GM18873 (cell line): ENCODE results near the gene KCNJ15.

Experiments used
- ATAC-seq: cut with Tn5 transposase; IDR thresholded peaks from one replicate; pipeline ENCODE4 v1.9.1; 2021; ENCODE audit warnings: mild to moderate bottlenecking, moderate library complexity, moderate number of reproducible peaks; ENCODE audit not compliant: unreplicated experiment, low FRiP score

KCNJ15 gene

GRCh38 chr21:38266732-38267131 lies 9.9 kb downstream of the KCNJ15 start:
- no peak for ATAC-seq

DNA sequence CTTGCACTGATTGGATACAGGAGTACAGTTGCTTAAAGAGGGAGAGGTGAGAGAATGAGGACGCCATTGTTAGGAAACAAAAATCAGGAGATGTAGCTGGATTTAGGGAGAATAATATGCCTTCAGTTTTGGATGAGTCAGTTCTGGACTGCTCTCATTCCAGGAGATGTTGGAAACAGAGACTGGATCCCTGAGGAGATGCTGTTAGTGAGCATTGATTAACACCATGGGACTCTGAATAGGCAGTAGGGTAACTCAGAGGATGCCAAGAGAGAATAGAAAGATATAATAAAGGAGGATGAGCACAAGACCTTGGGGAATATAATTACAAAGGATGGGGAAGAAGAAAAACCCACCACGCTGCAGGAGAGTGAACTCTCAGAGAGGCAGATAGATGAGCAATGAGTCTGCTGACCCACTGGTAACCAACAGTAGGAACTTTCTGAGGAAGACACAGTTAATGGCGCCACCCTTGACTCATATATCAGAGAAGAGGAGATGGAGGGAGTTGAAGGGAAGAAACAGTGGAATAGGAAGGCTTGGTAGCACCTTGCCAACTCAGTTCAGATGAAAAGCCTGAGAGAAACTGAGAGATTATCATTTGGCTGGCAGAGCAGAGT lies 10.5 kb downstream of the KCNJ15 start:
- no peak for ATAC-seq

- ATAC-seq: no peak
Observed at GRCh38 chr21:38267991-38268863, 11.4 kb downstream of the KCNJ15 start.

DNA sequence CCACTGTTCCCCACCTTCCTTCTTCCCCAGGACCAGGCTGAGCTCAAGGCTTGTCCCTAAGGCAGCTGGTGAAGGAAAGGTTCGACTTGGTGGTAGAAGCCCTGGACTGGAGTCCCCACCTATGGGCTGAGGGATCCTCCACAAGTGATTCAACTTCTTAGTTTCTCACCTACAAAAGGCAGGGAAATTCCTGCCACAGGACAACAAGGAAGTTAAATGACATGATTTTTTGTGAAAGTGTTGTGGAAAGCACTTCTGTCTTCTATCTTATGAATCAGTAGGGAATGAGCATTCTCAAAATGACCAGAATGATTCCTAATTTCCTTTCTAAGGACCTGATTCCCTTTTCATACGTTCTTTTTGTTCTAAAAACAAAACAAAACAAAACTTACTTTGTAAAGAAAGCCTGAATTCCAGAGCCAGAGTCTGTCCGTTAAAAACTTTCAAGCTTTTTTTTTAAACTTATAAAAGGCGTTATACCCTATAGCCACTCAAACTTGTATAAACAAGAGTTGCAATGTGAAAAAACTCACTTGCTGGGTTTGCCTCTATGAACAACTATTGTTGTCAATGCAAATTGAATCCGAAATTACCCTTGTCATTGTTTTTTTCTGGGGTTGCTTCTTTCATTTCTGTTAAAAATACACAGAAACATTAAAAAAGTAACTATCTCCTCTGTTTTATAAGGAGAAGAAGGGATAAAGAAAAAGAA lies 12.2 kb downstream of the KCNJ15 start:
- peak; percentile 32 for ATAC-seq

DNA sequence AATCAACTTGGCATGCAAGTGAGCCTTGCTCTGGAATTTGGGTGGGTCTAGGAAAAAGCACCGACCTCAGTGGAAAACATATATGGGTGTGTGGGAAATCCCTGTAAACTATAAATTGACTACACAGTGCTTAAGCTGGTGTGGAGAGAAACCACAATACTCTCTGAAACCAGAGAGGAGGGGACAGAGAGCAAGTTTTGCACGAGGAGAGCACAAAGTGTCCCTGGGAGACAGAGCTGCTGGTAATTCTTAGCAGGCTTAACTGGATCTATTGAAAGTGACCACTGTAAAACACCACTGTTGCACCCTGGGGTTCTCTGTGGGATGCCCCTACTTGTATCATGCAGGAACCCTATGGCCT lies 12.8 kb downstream of the KCNJ15 start:
- peak; percentile 77 for ATAC-seq

- ATAC-seq: no peak
Observed at GRCh38 chr21:38272215-38272614, 15.4 kb downstream of the KCNJ15 start.

- no peak for ATAC-seq
Observed at GRCh38 chr21:38273745-38274542, 17.2 kb downstream of the KCNJ15 start.

DNA sequence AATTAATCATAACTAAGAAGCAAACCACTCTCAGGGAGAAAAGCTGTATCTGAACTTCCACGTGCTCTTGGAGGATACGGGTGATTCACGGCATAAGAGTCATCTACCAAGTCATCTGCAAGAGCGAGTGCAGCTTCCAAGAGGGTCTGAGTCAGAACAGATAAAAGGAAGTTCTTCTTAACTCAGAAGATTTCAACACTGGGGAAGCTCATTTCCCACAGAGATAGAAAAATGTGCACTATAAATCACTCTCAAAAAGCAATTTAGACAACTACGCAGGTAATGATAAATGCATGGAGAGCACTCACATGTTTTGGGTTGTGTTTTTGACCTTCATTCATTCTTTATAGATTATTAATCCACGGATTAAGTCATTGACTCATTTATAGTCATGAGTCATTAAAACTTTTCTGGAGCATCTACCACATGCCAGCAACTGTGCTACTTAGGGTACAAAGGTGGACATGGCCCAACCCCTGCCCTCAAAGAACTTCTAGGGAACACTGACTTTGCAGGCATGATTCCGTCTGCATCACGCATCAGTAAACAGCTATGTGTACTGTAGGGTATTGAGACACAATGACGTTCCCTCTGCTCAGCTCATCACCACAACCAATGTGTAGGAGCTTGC lies 20.8 kb downstream of the KCNJ15 start:
- ATAC-seq: no peak

- no peak for ATAC-seq
Observed at GRCh38 chr21:38280454-38280853, 23.7 kb downstream of the KCNJ15 start.

DNA sequence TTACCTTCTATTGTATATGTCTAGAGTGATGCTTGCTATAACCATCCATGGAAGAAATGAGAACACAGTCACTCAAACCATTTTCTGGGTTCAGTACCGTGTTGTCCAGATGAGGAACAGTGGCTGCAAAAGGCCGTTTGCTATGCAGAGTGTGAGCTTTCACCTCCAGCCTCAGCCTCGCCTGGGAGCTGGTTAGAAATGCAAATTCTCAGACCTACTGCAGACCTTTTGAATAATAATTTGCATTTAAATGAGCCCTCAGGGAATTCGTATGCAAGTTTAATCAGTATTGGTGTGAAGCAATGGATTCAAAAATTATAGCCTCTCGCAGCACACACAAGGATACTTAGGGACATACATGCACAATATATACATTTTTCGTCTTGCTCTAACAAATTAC lies 24.1 kb downstream of the KCNJ15 start:
- ATAC-seq: no peak

DNA sequence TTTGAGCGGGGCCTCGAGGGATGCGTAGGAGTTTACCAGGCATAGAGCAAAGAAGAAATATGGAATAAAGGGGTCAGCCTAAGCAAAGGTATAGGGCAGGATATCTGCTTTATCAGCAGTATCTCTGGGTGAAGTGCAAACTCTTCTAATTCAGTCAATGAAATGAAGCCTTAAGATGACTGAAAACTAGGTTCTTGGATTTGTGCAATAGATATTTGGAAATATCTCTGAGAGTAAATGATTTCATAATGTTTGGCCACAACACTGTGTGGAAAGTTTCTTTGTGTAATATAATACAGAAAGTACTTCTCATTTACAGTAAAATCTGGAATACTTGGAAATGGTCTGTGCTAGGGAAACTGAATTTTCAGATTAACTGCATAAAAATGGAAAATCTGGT lies 26.1 kb downstream of the KCNJ15 start:
- ATAC-seq: no peak

GRCh38 chr21:38284216-38284615 lies 27.4 kb downstream of the KCNJ15 start:
- no peak for ATAC-seq

GRCh38 chr21:38286739-38287471 lies 30.1 kb downstream of the KCNJ15 start:
- ATAC-seq: no peak

DNA sequence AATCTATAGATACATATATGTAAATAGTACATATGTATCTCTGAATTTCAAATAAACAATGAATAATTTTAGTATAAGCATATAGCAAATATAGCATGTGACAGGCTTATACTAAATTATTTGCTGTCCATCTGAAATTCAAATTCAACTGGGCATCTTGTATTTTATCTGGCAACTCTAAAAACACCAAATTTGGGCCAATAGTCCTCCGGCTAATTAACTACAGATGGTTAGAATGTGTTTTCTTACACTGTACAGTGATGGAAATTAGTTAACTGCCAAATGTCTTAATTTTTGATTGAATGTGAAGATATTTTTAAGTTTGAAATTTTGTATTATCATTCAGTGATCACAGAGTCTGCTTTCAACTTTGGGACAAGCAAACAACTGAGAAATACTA lies 30.7 kb downstream of the KCNJ15 start:
- ATAC-seq: no peak

- no peak for ATAC-seq
Observed at GRCh38 chr21:38289705-38290485, 33.1 kb downstream of the KCNJ15 start.

- no peak for ATAC-seq
Observed at GRCh38 chr21:38290809-38291208, 34.0 kb downstream of the KCNJ15 start.

DNA sequence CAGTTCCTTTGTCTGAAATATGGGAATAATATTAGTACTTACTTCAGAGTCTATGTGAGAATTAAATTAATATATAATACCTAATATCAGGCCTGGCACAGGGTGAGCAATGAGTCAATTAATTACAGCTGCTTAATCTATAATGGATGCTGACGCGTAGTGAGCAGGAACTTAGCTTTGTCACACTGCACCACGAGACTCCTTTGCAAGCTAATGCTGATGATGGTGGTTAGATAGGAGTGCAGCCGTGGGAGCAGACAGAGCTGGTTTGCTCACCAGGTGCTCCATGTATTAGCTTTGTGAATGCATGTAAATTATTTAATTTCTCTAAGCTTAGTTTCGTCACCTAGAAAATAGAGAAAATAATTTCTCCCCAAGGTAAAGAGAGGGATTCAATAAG lies 35.1 kb downstream of the KCNJ15 start:
- no peak for ATAC-seq

DNA sequence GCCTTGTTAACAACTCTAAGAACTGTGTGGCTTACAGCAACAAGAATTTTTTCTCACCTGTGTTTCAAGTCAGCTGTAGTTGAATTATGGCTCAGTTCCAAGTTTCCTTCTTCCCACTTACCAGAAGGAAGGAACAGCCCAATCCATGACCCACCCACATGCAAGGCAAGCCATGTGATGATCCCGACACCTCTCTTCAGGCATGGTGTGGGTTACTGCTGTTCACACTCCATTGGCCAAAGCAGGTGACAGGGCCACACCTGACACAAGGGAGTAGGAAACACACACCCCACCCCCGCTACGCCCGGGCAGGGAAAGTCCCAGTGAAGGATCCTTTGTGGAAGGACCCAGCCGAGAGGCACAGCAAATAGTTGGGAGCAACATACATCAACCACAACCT lies 36.3 kb downstream of the KCNJ15 start:
- ATAC-seq: no peak

GRCh38 chr21:38293765-38294164 lies 37.0 kb downstream of the KCNJ15 start:
- ATAC-seq: no peak
